ENCODE data around the gene BHLHE41. TPM values are rescaled to one million over a fixed set of nuclear protein-coding genes. Genes with fewer than 3 reads are reported as not detected.

BHLHE41 gene
- total and polyA plus RNA-seq, 9 of the 15 experiments (the other 6 are each of a cell fraction or from before 2014, with no cell fraction given): not detected

- Histone ChIP-seq H3K4me2 (ENCODE audit: insufficient read depth, low read length) (no peak overlapping the region), H3K9ac (ENCODE audit: insufficient read depth in 1 of 2, low read depth in 2 of 2, low read length in 2 of 2) (no peak overlapping the region), H3K27ac (ENCODE audit: extremely low read depth, low read depth, low read length) (no peak overlapping the region), H3K9me1 (ENCODE audit: control insufficient read depth, insufficient read depth, low read length) (no peaks in the 10 kb centered on the region), H2AFZ (ENCODE audit: low read depth, low read length) (no peak overlapping the region), H3K4me1 (replicated peaks in 1 of 2; ENCODE audit: control insufficient read depth in 2 of 2, insufficient read depth in 2 of 2, low read length in 2 of 2) (no peaks in the 10 kb centered on the region), H3K4me3 (no peak overlapping the region), H3K9me3 (replicated peaks; ENCODE audit: control insufficient read depth, insufficient read depth, low read depth, low read length) (no peaks in the 10 kb centered on the region), H3K36me3 (ENCODE audit: control insufficient read depth, insufficient read depth, low read length) (no peaks in the 10 kb centered on the region), H3K27me3 (ENCODE audit: control insufficient read depth in 2 of 2, insufficient read depth in 2 of 2, low read length in 2 of 2) (peaks cover 0 to 3% of the 10 kb centered on the region in 2 experiments; a peak in 1 of 5 replicates), H4K20me1 (replicated peaks; ENCODE audit: control insufficient read depth, insufficient read depth, low read length) (no peaks in the 10 kb centered on the region), H3K79me2 (ENCODE audit: control insufficient read depth, insufficient read depth, low read length) (no peaks in the 10 kb centered on the region)
- ATAC-seq (no peak), DNase-seq (ENCODE audit: extremely low read depth in 1 of 4, low spot score in 3 of 4) (no peak), FAIRE-seq (no peak)
- in situ Hi-C loops (cut with MboI): no loop called here
- WGBS (ENCODE audit: insufficient coverage, low coverage, missing lambda C conversion rate): 0% methylated on average over 1 of the region's 1 CpG
- no peak for TF ChIP-seq SRSF1 (IDR thresholded peaks at IDR 0.05; ENCODE audit: low read depth, low read length)
- TF ChIP-seq GTF2E2 (tag; IDR thresholded peaks at IDR 0.05): no peak
- no peak for TF ChIP-seq SRSF3 (IDR thresholded peaks at IDR 0.05; ENCODE audit: insufficient read depth, low read length)
- TF ChIP-seq ZKSCAN3 (CRISPR knock-in tag; IDR thresholded peaks at IDR 0.05): no peak
- TF ChIP-seq RBM14 (IDR thresholded peaks at IDR 0.05; ENCODE audit: borderline replicate concordance, insufficient read depth, low read depth, low read length): no peak
- no peak for TF ChIP-seq ZNF766 (CRISPR knock-in tag; conservative IDR thresholded peaks at IDR 0.05)
- no peak for TF ChIP-seq ZNF699 (CRISPR knock-in tag; IDR thresholded peaks at IDR 0.05; ENCODE audit: insufficient replicate concordance)
- TF ChIP-seq FIP1L1 (IDR thresholded peaks at IDR 0.05; ENCODE audit: low read depth, low read length, poor library complexity, severe bottlenecking): no peak
- TF ChIP-seq ZFP1 (CRISPR knock-in tag; IDR thresholded peaks at IDR 0.05): no peak
- TF ChIP-seq RFX5 (IDR thresholded peaks at IDR 0.05; ENCODE audit: low read depth, low read length): no peak
- TF ChIP-seq BRF1 (IDR thresholded peaks at IDR 0.05; ENCODE audit: borderline replicate concordance, extremely low read depth, insufficient read length): no peak
- no TSS peak for BruUV-seq (replicated peaks)
- ChIA-PET POLR2A (interaction anchor here (1.4 kb wide), 1 partner anchor 12 kb away, joined by 3 read pairs; no protein-coding TSS in a partner anchor), CTCF (ENCODE audit: low intra/inter-chr PET ratio) (no interaction called here)
- intact Hi-C loops (cut with micrococcal nuclease): no loop called here
These were observed 8.0 kb upstream of the BHLHE41 start for GRCh38 chr12:26132866-26133265.

All from K562 (cell line).